ENCODE measurements around the gene CPSF7. TPM values are rescaled to one million over a fixed set of nuclear protein-coding genes. Genes with fewer than 3 reads are reported as not detected.

Gene CPSF7
- total RNA-seq, result 80.0 and 82.7 TPM in 2 replicates
- long read RNA-seq, partial matches to known transcripts, result 4 of 10 reads
- long read RNA-seq, other reads (novel, unspliced or antisense), result 6 of 10 reads

- DNase-seq (ENCODE audit: extremely low spot score, unreplicated experiment), result peak; percentile 99
- peaks cover 29% of the 10 kb centered on the region for H3K36me3 Mint-ChIP-seq (ENCODE audit: unreplicated experiment)
- peak within 1 kb of the TSS; percentile 98 for H3K27ac Mint-ChIP-seq (ENCODE audit: unreplicated experiment)
- no peaks in the 10 kb centered on the region for H3K9me3 Mint-ChIP-seq (ENCODE audit: unreplicated experiment)
- peaks cover 35% of the 10 kb centered on the region for H3K4me1 Mint-ChIP-seq (ENCODE audit: unreplicated experiment)
- TF ChIP-seq CTCF (IDR thresholded peaks at IDR 0.05), result no peak
- peak within 1 kb of the TSS; percentile 95 for H3K4me3 Mint-ChIP-seq (ENCODE audit: unreplicated experiment)
- H3K27me3 Mint-ChIP-seq (ENCODE audit: unreplicated experiment), result no peaks in the 10 kb centered on the region
Measured at GRCh38 chr11:61429691-61430582, at the start of gene CPSF7, which contains the start of gene SDHAF2. Gene CPSF7 (minus strand): TSS chr11:61429975. CDS start chr11:61429235, 740 bp downstream. Gene SDHAF2 (plus strand): TSS chr11:61430124. CDS start chr11:61430147, 23 bp downstream.

- Mint-ChIP-seq H3K27me3 (ENCODE audit: unreplicated experiment) (peaks cover 7% of the 10 kb centered on the region), H3K4me3 (ENCODE audit: unreplicated experiment) (no peak overlapping the region), H3K36me3 (ENCODE audit: unreplicated experiment) (peaks cover 12% of the 10 kb centered on the region), H3K4me1 (ENCODE audit: unreplicated experiment) (peaks cover 1% of the 10 kb centered on the region), H3K27ac (ENCODE audit: unreplicated experiment) (no peak overlapping the region), H3K9me3 (ENCODE audit: unreplicated experiment) (no peaks in the 10 kb centered on the region)
- peak; percentile 93 for TF ChIP-seq CTCF (IDR thresholded peaks at IDR 0.05)
- DNase-seq (ENCODE audit: extremely low spot score, unreplicated experiment), result no peak
Measured at GRCh38 chr11:61477727-61478148, 48.0 kb upstream of the CPSF7 start.

- H3K27ac Mint-ChIP-seq (ENCODE audit: unreplicated experiment), result no peak overlapping the region
- H3K27me3 Mint-ChIP-seq (ENCODE audit: unreplicated experiment), result peaks cover 7% of the 10 kb centered on the region
- no peak for TF ChIP-seq CTCF (IDR thresholded peaks at IDR 0.05)
- peaks cover 3% of the 10 kb centered on the region for H3K4me1 Mint-ChIP-seq (ENCODE audit: unreplicated experiment)
- no peaks in the 10 kb centered on the region for H3K9me3 Mint-ChIP-seq (ENCODE audit: unreplicated experiment)
- no peak overlapping the region for H3K4me3 Mint-ChIP-seq (ENCODE audit: unreplicated experiment)
- H3K36me3 Mint-ChIP-seq (ENCODE audit: unreplicated experiment), result peaks cover 13% of the 10 kb centered on the region
- DNase-seq (ENCODE audit: extremely low spot score, unreplicated experiment), result no peak
Measured at GRCh38 chr11:61477126-61477525, 47.4 kb upstream of the CPSF7 start.

GRCh38 chr11:61476371-61476770, 46.6 kb upstream of the CPSF7 start:
- H3K36me3 Mint-ChIP-seq (ENCODE audit: unreplicated experiment), result peaks cover 13% of the 10 kb centered on the region
- H3K4me1 Mint-ChIP-seq (ENCODE audit: unreplicated experiment), result peaks cover 4% of the 10 kb centered on the region
- TF ChIP-seq CTCF (IDR thresholded peaks at IDR 0.05), result no peak
- H3K9me3 Mint-ChIP-seq (ENCODE audit: unreplicated experiment), result no peaks in the 10 kb centered on the region
- no peak overlapping the region for H3K4me3 Mint-ChIP-seq (ENCODE audit: unreplicated experiment)
- no peak for DNase-seq (ENCODE audit: extremely low spot score, unreplicated experiment)
- peaks cover 7% of the 10 kb centered on the region for H3K27me3 Mint-ChIP-seq (ENCODE audit: unreplicated experiment)
- H3K27ac Mint-ChIP-seq (ENCODE audit: unreplicated experiment), result no peak overlapping the region

GRCh38 chr11:61475433-61475832, 45.7 kb upstream of the CPSF7 start:
- DNase-seq (ENCODE audit: extremely low spot score, unreplicated experiment), result no peak
- no peak for TF ChIP-seq CTCF (IDR thresholded peaks at IDR 0.05)
- no peak overlapping the region for H3K4me3 Mint-ChIP-seq (ENCODE audit: unreplicated experiment)
- peaks cover 19% of the 10 kb centered on the region for H3K36me3 Mint-ChIP-seq (ENCODE audit: unreplicated experiment)
- peaks cover 5% of the 10 kb centered on the region for H3K27me3 Mint-ChIP-seq (ENCODE audit: unreplicated experiment)
- H3K27ac Mint-ChIP-seq (ENCODE audit: unreplicated experiment), result no peak overlapping the region
- H3K9me3 Mint-ChIP-seq (ENCODE audit: unreplicated experiment), result no peaks in the 10 kb centered on the region
- peaks cover 3% of the 10 kb centered on the region for H3K4me1 Mint-ChIP-seq (ENCODE audit: unreplicated experiment)

All from osteocyte (in vitro differentiated cells).